ENCODE results near the gene CLDN6. TPM values are rescaled to one million over a fixed set of nuclear protein-coding genes. Genes with fewer than 3 reads are reported as not detected.

CLDN6 gene
- total and polyA plus RNA-seq, 2 of the 13 experiments (the other 11 are each of a cell fraction or from before 2014, with no cell fraction given), result 5.9 to 7.6 TPM

- TF ChIP-seq ZNF792 (CRISPR knock-in tag; IDR thresholded peaks at IDR 0.05) (peak; percentile 18; the same call in 1 of the 2 replicates), ZSCAN20 (CRISPR knock-in tag; IDR thresholded peaks at IDR 0.05; ENCODE audit: borderline replicate concordance) (no peak), ZFP37 (CRISPR knock-in tag; IDR thresholded peaks at IDR 0.05; ENCODE audit: borderline replicate concordance) (0 out of 2 replicates have a peak, but pooled peaks have one; percentile 28), ZKSCAN8 (CRISPR knock-in tag; IDR thresholded peaks at IDR 0.05; ENCODE audit: borderline replicate concordance) (no peak), ARID2 (CRISPR knock-in tag; IDR thresholded peaks at IDR 0.05; ENCODE audit: borderline replicate concordance) (peak; percentile 64; the same call in 1 of the 2 replicates), PTBP1 (IDR thresholded peaks at IDR 0.05; ENCODE audit: low read depth, low read length, poor library complexity, severe bottlenecking) (no peak), SP1 (IDR thresholded peaks at IDR 0.05) (no peak), SP1 (CRISPR knock-in tag; IDR thresholded peaks at IDR 0.05) (peak; percentile 55; the same call in 1 of the 2 replicates), ARID4A (CRISPR knock-in tag; IDR thresholded peaks at IDR 0.05; ENCODE audit: borderline replicate concordance) (peak; percentile 63), MAFF (IDR thresholded peaks at IDR 0.05; ENCODE audit: low read depth, low read length) (no peak), NR3C1 (CRISPR knock-in tag; IDR thresholded peaks at IDR 0.05) (no peak), RAD21 (CRISPR knock-in tag; IDR thresholded peaks at IDR 0.05) (no peak; the same call in 1 of the 2 replicates), ZBTB44 (CRISPR knock-in tag; IDR thresholded peaks at IDR 0.05) (no peak), HNF1B (CRISPR knock-in tag; IDR thresholded peaks at IDR 0.05) (peak; percentile 48), SIN3A (IDR thresholded peaks at IDR 0.05; ENCODE audit: borderline replicate concordance, low read depth, low read length) (no peak; the same call in 1 of the 2 replicates), STAG1 (CRISPR knock-in tag; IDR thresholded peaks at IDR 0.05) (no peak), ZNF256 (CRISPR knock-in tag; conservative IDR thresholded peaks at IDR 0.05) (no peak), ZNF598 (CRISPR knock-in tag; IDR thresholded peaks at IDR 0.05; ENCODE audit: borderline replicate concordance) (no peak), SALL2 (CRISPR knock-in tag; IDR thresholded peaks at IDR 0.05) (peak; percentile 56; the same call in 1 of the 2 replicates), FOSL1 (CRISPR knock-in tag; IDR thresholded peaks at IDR 0.05; ENCODE audit: borderline replicate concordance) (peak; percentile 94), SMC3 (IDR thresholded peaks at IDR 0.05; ENCODE audit: low read length) (no peak), TFDP1 (CRISPR knock-in tag; IDR thresholded peaks at IDR 0.05; ENCODE audit: borderline replicate concordance) (no peak; the same call in 1 of the 2 replicates)
Measured at GRCh38 chr16:3020604-3021448, 2.8 kb upstream of the CLDN6 start (continued).
